ENCODE data around the gene CEP76.
A peak's percentile ranks its signal among the peaks of the same experiment; 100 is the strongest.

The CEP76 gene

DNA sequence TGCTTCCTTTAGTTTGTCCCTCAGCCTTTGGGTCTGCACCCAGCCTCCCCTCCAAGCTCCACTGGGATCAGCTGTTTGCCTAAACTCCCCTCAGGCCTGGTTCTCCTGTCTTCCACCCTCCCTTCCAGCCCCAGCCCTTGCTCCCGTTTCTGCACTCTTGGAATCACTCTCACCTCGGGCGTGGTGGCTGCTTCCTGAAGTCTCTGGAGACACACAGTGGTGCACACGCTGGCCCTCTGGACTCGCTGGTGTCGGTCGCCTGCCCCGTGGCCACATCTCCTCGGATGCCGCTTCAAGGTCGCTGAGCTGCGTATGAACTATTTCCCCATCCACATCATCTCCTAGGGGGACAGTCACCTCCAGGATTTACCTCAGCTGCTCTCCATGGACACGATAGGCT lies 46.6 kb upstream of the CEP76 start:
- CTCF ChIA-PET, result interaction anchor here (0.9 kb wide), 1 partner anchor 22 kb away, joined by 3 read pairs; no protein-coding TSS in a partner anchor

DNA sequence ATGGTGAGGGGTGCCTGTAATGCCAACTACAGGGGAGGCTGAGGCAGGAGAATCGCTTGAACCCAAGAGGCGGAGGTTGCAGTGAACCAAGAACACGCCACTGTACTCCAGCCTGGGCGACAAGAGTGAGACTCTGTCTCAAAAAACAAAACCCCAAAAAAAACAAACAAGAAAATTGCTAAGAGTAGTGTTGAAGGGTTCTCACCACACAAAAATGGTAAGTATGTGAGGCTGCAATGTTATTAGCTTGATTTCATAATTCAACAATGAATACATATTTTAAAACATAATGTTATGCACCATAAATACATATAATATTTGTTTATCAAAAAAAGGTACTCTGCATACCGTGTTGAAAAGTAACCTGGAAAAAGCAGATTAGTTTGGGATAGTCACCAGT lies 46.1 kb upstream of the CEP76 start:
- TF ChIP-seq, protein P1, sequence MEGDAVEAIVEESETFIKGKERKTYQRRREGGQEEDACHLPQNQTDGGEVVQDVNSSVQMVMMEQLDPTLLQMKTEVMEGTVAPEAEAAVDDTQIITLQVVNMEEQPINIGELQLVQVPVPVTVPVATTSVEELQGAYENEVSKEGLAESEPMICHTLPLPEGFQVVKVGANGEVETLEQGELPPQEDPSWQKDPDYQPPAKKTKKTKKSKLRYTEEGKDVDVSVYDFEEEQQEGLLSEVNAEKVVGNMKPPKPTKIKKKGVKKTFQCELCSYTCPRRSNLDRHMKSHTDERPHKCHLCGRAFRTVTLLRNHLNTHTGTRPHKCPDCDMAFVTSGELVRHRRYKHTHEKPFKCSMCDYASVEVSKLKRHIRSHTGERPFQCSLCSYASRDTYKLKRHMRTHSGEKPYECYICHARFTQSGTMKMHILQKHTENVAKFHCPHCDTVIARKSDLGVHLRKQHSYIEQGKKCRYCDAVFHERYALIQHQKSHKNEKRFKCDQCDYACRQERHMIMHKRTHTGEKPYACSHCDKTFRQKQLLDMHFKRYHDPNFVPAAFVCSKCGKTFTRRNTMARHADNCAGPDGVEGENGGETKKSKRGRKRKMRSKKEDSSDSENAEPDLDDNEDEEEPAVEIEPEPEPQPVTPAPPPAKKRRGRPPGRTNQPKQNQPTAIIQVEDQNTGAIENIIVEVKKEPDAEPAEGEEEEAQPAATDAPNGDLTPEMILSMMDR (conservative IDR thresholded peaks at IDR 0.05; ENCODE audit: low read depth), result no peak
- no peak for DNase-seq (ENCODE audit: low spot score)
- H3K27ac ChIP-seq, result no peak overlapping the region
- ChIA-PET POLR2A (ENCODE audit: low non-redundant PET) (no interaction called here), CTCF (interaction anchor here (0.5 to 0.9 kb wide), 2 partner anchors 21 to 217 kb away, joined by 3 to 5 read pairs; no protein-coding TSS in a partner anchor)

More for the DNA sequence above, 46.6 kb upstream of the CEP76 start:
- no peak overlapping the region for H3K27ac ChIP-seq
- TF ChIP-seq, protein P1 (conservative IDR thresholded peaks at IDR 0.05; ENCODE audit: low read depth), result no peak
- POLR2A ChIA-PET (ENCODE audit: low non-redundant PET), result no interaction called here
- no peak for DNase-seq (ENCODE audit: low spot score)

- no peak for DNase-seq (ENCODE audit: low spot score)
- CTCF ChIA-PET, result interaction anchor here (0.5 to 0.6 kb wide), 3 partner anchors 114 to 1054 kb away, joined by 4 to 6 read pairs (median 4); no protein-coding TSS in a partner anchor
- POLR2A ChIA-PET (ENCODE audit: low non-redundant PET), result no interaction called here
- TF ChIP-seq, protein P1 (conservative IDR thresholded peaks at IDR 0.05; ENCODE audit: low read depth), result no peak
- no peak overlapping the region for H3K27ac ChIP-seq
Measured at GRCh38 chr18:12747530-12748315, 45.2 kb upstream of the CEP76 start.

GRCh38 chr18:12745095-12745795 lies 42.7 kb upstream of the CEP76 start:
- DNase-seq (ENCODE audit: low spot score), result no peak

DNA sequence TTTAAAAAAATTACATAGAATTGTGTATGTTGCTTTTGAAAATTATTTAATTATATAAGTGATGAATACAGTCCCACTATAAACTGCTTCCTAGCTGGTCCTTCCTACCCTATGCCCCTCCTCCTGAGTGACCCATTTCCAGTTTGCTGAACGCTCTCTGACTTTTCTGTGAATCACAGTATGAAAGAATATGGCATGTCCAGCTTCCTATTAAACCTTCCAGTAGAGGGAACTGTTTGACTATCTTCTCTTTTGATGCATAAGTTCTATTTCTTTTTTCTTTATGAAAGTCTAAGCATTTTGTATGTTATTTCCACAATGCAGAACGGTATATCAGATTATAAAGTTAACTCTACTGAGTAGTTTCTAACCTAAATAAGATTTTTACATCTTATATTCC lies 41.6 kb upstream of the CEP76 start:
- DNase-seq (ENCODE audit: low spot score), result peak; percentile 67

More at GRCh38 chr18:12745095-12745795, 42.7 kb upstream of the CEP76 start:
- no peak overlapping the region for H3K27ac ChIP-seq
- TF ChIP-seq, protein P1 (conservative IDR thresholded peaks at IDR 0.05; ENCODE audit: low read depth), result no peak
- POLR2A ChIA-PET (ENCODE audit: low non-redundant PET), result interaction anchor here (0.6 kb wide), 1 partner anchor 138 kb away, joined by 5 read pairs; no protein-coding TSS in a partner anchor
- CTCF ChIA-PET, result interaction anchor here (0.6 to 1.2 kb wide), 5 partner anchors 16 to 486 kb away, joined by 3 to 5 read pairs (median 5); no protein-coding TSS in a partner anchor

GRCh38 chr18:12742453-12742852 lies 39.9 kb upstream of the CEP76 start:
- peak; percentile 80 for DNase-seq (ENCODE audit: low spot score)
- ChIA-PET POLR2A (ENCODE audit: low non-redundant PET) (no interaction called here), CTCF (interaction anchor here (1.2 kb wide), 1 partner anchor 480 kb away, joined by 4 read pairs; no protein-coding TSS in a partner anchor)
- peak overlapping the region; percentile 78 for H3K27ac ChIP-seq
- TF ChIP-seq, protein P1 (conservative IDR thresholded peaks at IDR 0.05; ENCODE audit: low read depth), result no peak

More for the DNA sequence above, 41.6 kb upstream of the CEP76 start:
- TF ChIP-seq, protein P1 (conservative IDR thresholded peaks at IDR 0.05; ENCODE audit: low read depth), result peak; percentile 66
- ChIA-PET POLR2A (ENCODE audit: low non-redundant PET) (no interaction called here), CTCF (interaction anchor here (0.6 to 1.6 kb wide), 14 partner anchors 9 to 485 kb away, joined by 3 to 7 read pairs (median 3); no protein-coding TSS in a partner anchor)
- H3K27ac ChIP-seq, result no peak overlapping the region
